ENCODE data around the gene CPNE2.

CPNE2 gene

GRCh38 chr16:57091975-57092785 is at the start of gene CPNE2:
TSS of gene CPNE2 (plus strand) at chr16:57092583. CDS start at chr16:57110743, 18,160 bp downstream.
- Histone ChIP-seq H3K9me3 (replicated peaks in 1 of 11) (no peaks in the 10 kb centered on the region), H3K27ac (peak within 1 kb of the TSS; percentile 82 to 89 (median 86)), H3K4me2 (peak within 1 kb of the TSS; percentile 90 to 100 (median 96)), H3K4me3 (peak within 1 kb of the TSS; percentile 82 to 96 (median 90)), H3K36me3 (peaks cover 0 to 22% (median 3%) of the 10 kb centered on the region in 11 experiments; a peak in 5 of 22 replicates), H3K4me1 (peaks cover 31 to 69% (median 57%) of the 10 kb centered on the region in 10 experiments), H3K27me3 (no peaks in the 10 kb centered on the region), H3K9ac (peak within 1 kb of the TSS; percentile 86 to 94 (median 91)), H4K20me1 (peaks cover 0 to 41% (median 38%) of the 10 kb centered on the region in 11 experiments; a peak in 19 of 22 replicates)
- no peak for TF ChIP-seq Cebpa-rat (IDR thresholded peaks at IDR 0.05)

- H3K9ac ChIP-seq = peak overlapping the region in 10 of 11 experiments; percentile 77 to 99 (median 96); a peak in 19 of 22 replicates
- no peaks in the 10 kb centered on the region for H3K9me3 ChIP-seq (replicated peaks in 1 of 11)
- peaks cover 76 to 100% (median 80%) of the 10 kb centered on the region in 10 experiments for H3K4me1 ChIP-seq
- peak overlapping the region in 10 of 11 experiments; percentile 88 to 100 (median 99); a peak in 20 of 22 replicates for H3K27ac ChIP-seq
- peaks cover 10 to 83% (median 52%) of the 10 kb centered on the region in 11 experiments for H3K36me3 ChIP-seq
- TF ChIP-seq Cebpa-rat (IDR thresholded peaks at IDR 0.05) = no peak
- peak overlapping the region in 9 of 10 experiments; percentile 43 to 88 (median 77); a peak in 15 of 20 replicates for H3K4me3 ChIP-seq
- H3K27me3 ChIP-seq = no peaks in the 10 kb centered on the region
- H4K20me1 ChIP-seq = peaks cover 0 to 38% (median 23%) of the 10 kb centered on the region in 11 experiments; a peak in 15 of 22 replicates
- H3K4me2 ChIP-seq = peak overlapping the region; percentile 89 to 99 (median 96)
Measured at GRCh38 chr16:57043248-57043647, 49.1 kb upstream of the CPNE2 start.

- Histone ChIP-seq H3K4me2 (peak overlapping the region; percentile 89 to 99 (median 96)), H3K27me3 (no peaks in the 10 kb centered on the region), H3K4me3 (peak overlapping the region in 9 of 10 experiments; percentile 31 to 88 (median 77); a peak in 17 of 20 replicates), H3K36me3 (peaks cover 24 to 100% (median 70%) of the 10 kb centered on the region in 11 experiments), H3K9me3 (replicated peaks in 1 of 11) (no peaks in the 10 kb centered on the region), H4K20me1 (peaks cover 0 to 57% (median 41%) of the 10 kb centered on the region in 11 experiments; a peak in 16 of 22 replicates), H3K9ac (peak overlapping the region; percentile 64 to 99 (median 96); a peak in 21 of 22 replicates), H3K27ac (peak overlapping the region; percentile 61 to 100 (median 99); a peak in 21 of 22 replicates), H3K4me1 (peaks cover 62 to 91% (median 66%) of the 10 kb centered on the region in 10 experiments)
- peak in 1 of 11 experiments; percentile 41; a peak in 1 of 22 replicates for TF ChIP-seq Cebpa-rat (IDR thresholded peaks at IDR 0.05)
Measured at GRCh38 chr16:57044931-57045693, 47.3 kb upstream of the CPNE2 start.

- Histone ChIP-seq H3K36me3 (peaks cover 24 to 100% (median 78%) of the 10 kb centered on the region in 11 experiments), H3K4me2 (peak overlapping the region; percentile 89 to 99 (median 96)), H3K9me3 (replicated peaks in 1 of 11) (no peaks in the 10 kb centered on the region), H3K4me1 (peaks cover 55 to 87% (median 60%) of the 10 kb centered on the region in 10 experiments), H3K4me3 (peak overlapping the region in 9 of 10 experiments; percentile 31 to 88 (median 77); a peak in 17 of 20 replicates), H4K20me1 (peaks cover 0 to 64% (median 48%) of the 10 kb centered on the region in 11 experiments; a peak in 16 of 22 replicates), H3K27ac (peak overlapping the region; percentile 61 to 100 (median 99); a peak in 21 of 22 replicates), H3K27me3 (no peaks in the 10 kb centered on the region), H3K9ac (peak overlapping the region; percentile 64 to 99 (median 96); a peak in 21 of 22 replicates)
- TF ChIP-seq Cebpa-rat (IDR thresholded peaks at IDR 0.05) = no peak
Measured at GRCh38 chr16:57045694-57046381, 46.5 kb upstream of the CPNE2 start.

- H3K36me3 ChIP-seq = peaks cover 29 to 100% (median 99%) of the 10 kb centered on the region in 11 experiments
- H4K20me1 ChIP-seq = peaks cover 0 to 87% (median 64%) of the 10 kb centered on the region in 11 experiments; a peak in 16 of 22 replicates
- no peak overlapping the region for H3K4me3 ChIP-seq
- H3K27me3 ChIP-seq = no peaks in the 10 kb centered on the region
- H3K27ac ChIP-seq = peak overlapping the region in 2 of 11 experiments; percentile 99 to 100; a peak in 3 of 22 replicates
- peak overlapping the region in 3 of 11 experiments; percentile 64 to 92 (median 83); a peak in 3 of 22 replicates for H3K9ac ChIP-seq
- TF ChIP-seq Cebpa-rat (IDR thresholded peaks at IDR 0.05) = no peak
- H3K9me3 ChIP-seq (replicated peaks in 1 of 11) = no peaks in the 10 kb centered on the region
- peaks cover 33 to 64% (median 45%) of the 10 kb centered on the region in 10 experiments for H3K4me1 ChIP-seq
- peak overlapping the region in 5 of 11 experiments; percentile 96 to 99 (median 97); a peak in 5 of 22 replicates for H3K4me2 ChIP-seq
Measured at GRCh38 chr16:57048095-57048494, 44.3 kb upstream of the CPNE2 start.

GRCh38 chr16:57049678-57050077 is 42.7 kb upstream of the CPNE2 start:
- Histone ChIP-seq H3K4me1 (peaks cover 17 to 56% (median 30%) of the 10 kb centered on the region in 10 experiments), H3K27me3 (no peaks in the 10 kb centered on the region), H3K4me3 (no peak overlapping the region), H3K27ac (peak overlapping the region in 1 of 11 experiments; percentile 7; a peak in 1 of 22 replicates), H3K36me3 (peaks cover 34 to 100% (median 99%) of the 10 kb centered on the region in 11 experiments), H3K9me3 (replicated peaks in 1 of 11) (no peaks in the 10 kb centered on the region), H3K4me2 (no peak overlapping the region; a peak in 1 of 22 replicates), H3K9ac (peak overlapping the region in 2 of 11 experiments; percentile 5 to 38; a peak in 1 of 22 replicates), H4K20me1 (peaks cover 0 to 100% (median 80%) of the 10 kb centered on the region in 11 experiments; a peak in 16 of 22 replicates)
- TF ChIP-seq Cebpa-rat (IDR thresholded peaks at IDR 0.05) = no peak

GRCh38 chr16:57051696-57052228 is 40.6 kb upstream of the CPNE2 start:
- Histone ChIP-seq H3K27me3 (no peaks in the 10 kb centered on the region), H3K4me1 (peaks cover 0 to 47% (median 11%) of the 10 kb centered on the region in 10 experiments; a peak in 13 of 20 replicates), H3K4me2 (no peak overlapping the region), H3K36me3 (peaks cover 55 to 100% (median 100%) of the 10 kb centered on the region in 11 experiments), H3K4me3 (no peak overlapping the region), H3K27ac (no peak overlapping the region), H3K9ac (no peak overlapping the region), H4K20me1 (peaks cover 0 to 100% (median 93%) of the 10 kb centered on the region in 11 experiments; a peak in 16 of 22 replicates), H3K9me3 (replicated peaks in 1 of 11) (no peaks in the 10 kb centered on the region)
- TF ChIP-seq Cebpa-rat (IDR thresholded peaks at IDR 0.05) = no peak

All from BLaER1 treated with 17β-estradiol and CSF1 and Interleukin-3, amounts not matched to agents 10 nM and 100 nM (cell line).